Measurements from ENCODE around the gene ACAN.
"Not testable (repeated sequence)": the region's sequence is repeated elsewhere in the genome, so short reads cannot be mapped to it uniquely, and the experiment has no call there.

The ACAN gene

GRCh38 chr15:88902846-88903245 lies 99.6 kb downstream of the ACAN start:
- no peak for DNase-seq (ENCODE audit: low spot score)

- no peak for DNase-seq (ENCODE audit: low spot score)
These were observed 101.0 kb downstream of the ACAN start for GRCh38 chr15:88904257-88904623.

- peak; percentile 80 for DNase-seq (ENCODE audit: low spot score)
These were observed 101.5 kb downstream of the ACAN start for GRCh38 chr15:88904624-88905327.

- no peak for DNase-seq (ENCODE audit: low spot score)
These were observed 102.3 kb downstream of the ACAN start for GRCh38 chr15:88905576-88905975.

GRCh38 chr15:88906130-88906529 lies 102.9 kb downstream of the ACAN start:
- no peak for DNase-seq (ENCODE audit: low spot score)

- no peak for DNase-seq (ENCODE audit: low spot score)
These were observed 103.3 kb downstream of the ACAN start for GRCh38 chr15:88906551-88906950.

GRCh38 chr15:88907111-88907510 lies 103.9 kb downstream of the ACAN start:
- DNase-seq (ENCODE audit: low spot score), result no peak

GRCh38 chr15:88908123-88908522 lies 104.9 kb downstream of the ACAN start:
- DNase-seq (ENCODE audit: low spot score), result no peak

- no peak for DNase-seq (ENCODE audit: low spot score)
These were observed 105.7 kb downstream of the ACAN start for GRCh38 chr15:88908697-88909621.

- no peak for DNase-seq (ENCODE audit: low spot score)
These were observed 107.0 kb downstream of the ACAN start for GRCh38 chr15:88909956-88910831.

- no peak for DNase-seq (ENCODE audit: low spot score)
These were observed 108.5 kb downstream of the ACAN start for GRCh38 chr15:88911766-88912118.

GRCh38 chr15:88912500-88912921 lies 109.3 kb downstream of the ACAN start:
- DNase-seq (ENCODE audit: low spot score), result no peak

- DNase-seq (ENCODE audit: low spot score), result peak; percentile 15
These were observed 110.0 kb downstream of the ACAN start, which contains the start of gene MFGE8 for GRCh38 chr15:88913017-88913849. TSS of gene MFGE8 (minus strand) at chr15:88913379. CDS start at chr15:88913319, 60 bp downstream.

- no peak for DNase-seq (ENCODE audit: low spot score)
These were observed 110.6 kb downstream of the ACAN start for GRCh38 chr15:88913850-88914169.

- DNase-seq (ENCODE audit: low spot score), result no peak
These were observed 112.1 kb downstream of the ACAN start for GRCh38 chr15:88915354-88915753.

GRCh38 chr15:88917760-88918159 lies 114.5 kb downstream of the ACAN start:
- DNase-seq (ENCODE audit: low spot score), result no peak

- no peak for DNase-seq (ENCODE audit: low spot score)
These were observed 115.5 kb downstream of the ACAN start for GRCh38 chr15:88918738-88919137.

GRCh38 chr15:88920186-88920891 lies 117.1 kb downstream of the ACAN start:
- DNase-seq (ENCODE audit: low spot score), result no peak

- DNase-seq (ENCODE audit: low spot score), result not testable (repeated sequence)
These were observed 117.7 kb downstream of the ACAN start for GRCh38 chr15:88920892-88921435.

Measured in hematopoietic multipotent progenitor cell treated with erythropoietin and hydrocortisone succinate and interleukin-3 and kit ligand, for 15 days (in vitro differentiated cells).